DMS79 (cell line): ENCODE measurements around the gene DDAH1.
"Not testable (repeated sequence)": the region's sequence is repeated elsewhere in the genome, so short reads cannot be mapped to it uniquely, and the experiment has no call there.

ENCODE experiments used
- DNase-seq: peaks from one replicate; lab custom pipeline; 2025; lab: John Stamatoyannopoulos, UW

Gene DDAH1

GRCh38 chr1:85470130-85470529, 5.2 kb upstream of the DDAH1 start:
- DNase-seq: not testable (repeated sequence)

- DNase-seq: no peak
Measured at GRCh38 chr1:85467929-85468540, 3.1 kb upstream of the DDAH1 start.

GRCh38 chr1:85467036-85467435, 2.1 kb upstream of the DDAH1 start:
- DNase-seq: no peak

GRCh38 chr1:85465786-85466134, 801 bp upstream of the DDAH1 start:
- no peak for DNase-seq

DNA sequence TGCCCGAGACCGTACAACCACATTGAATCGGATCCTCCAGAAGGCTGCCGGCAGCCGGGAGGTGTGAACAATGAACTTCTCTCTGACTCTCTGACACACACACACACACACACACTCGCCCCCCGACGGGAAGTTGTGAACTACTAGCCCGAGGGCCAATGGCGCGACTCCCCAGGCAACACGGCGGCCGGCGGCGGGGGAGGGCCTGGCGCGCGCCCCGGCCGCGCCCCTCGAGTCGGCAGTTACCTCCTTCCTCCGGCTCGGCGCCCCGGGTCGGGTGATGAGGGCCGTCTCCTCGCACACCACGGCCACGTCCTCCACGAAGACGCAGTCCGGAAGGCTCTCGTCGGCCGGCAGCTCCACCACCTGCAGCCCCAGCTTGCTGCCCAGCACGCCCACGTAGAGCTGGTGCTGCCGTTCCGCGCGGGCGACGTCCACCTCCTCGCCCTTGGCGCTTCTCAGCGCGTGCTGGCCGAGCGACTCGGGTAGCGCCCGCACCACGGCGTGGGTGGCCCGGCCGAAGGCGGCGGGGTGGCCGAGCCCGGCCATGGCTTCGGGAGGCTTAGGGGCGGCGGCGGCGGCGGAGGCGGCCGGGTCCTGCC, 361 bp downstream of the DDAH1 start:
- peak; percentile 48 for DNase-seq

GRCh38 chr1:85463731-85464496, 1.0 kb downstream of the DDAH1 start:
- no peak for DNase-seq

DNA sequence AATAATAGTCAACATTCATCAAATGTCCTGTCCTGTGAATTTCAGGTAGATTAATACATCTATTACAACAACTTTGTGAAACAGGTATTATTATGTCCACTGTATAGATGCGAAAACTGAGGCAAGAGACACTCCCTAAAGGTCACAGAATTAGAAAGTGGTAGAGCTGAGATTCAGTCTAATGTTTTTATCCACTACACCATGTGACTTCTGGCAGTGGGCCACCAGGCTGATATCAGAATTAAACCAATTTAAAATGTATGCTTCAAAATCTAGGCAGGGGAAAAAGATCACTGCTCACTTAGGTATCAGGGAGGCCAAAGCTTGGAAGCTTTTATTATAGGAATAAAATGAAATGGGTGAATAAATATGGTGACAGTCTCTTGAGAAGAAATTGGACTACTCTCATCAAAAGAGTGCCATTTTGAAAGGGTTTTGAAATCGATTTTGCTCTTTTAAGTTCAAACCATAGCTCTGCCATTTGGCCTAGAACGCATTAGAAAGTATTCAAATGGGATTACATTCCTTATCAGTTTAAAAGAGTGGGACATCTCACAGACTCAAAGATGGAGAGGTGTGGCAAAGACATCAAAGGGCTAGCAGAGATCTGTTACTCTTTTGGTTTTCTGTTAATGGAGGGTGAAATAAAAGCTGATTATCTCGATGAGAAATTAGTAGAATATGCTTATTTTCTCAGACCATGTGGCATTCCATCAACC, 1.9 kb downstream of the DDAH1 start:
- no peak for DNase-seq

- DNase-seq: no peak
Measured at GRCh38 chr1:85461216-85461918, 3.6 kb downstream of the DDAH1 start.

DNA sequence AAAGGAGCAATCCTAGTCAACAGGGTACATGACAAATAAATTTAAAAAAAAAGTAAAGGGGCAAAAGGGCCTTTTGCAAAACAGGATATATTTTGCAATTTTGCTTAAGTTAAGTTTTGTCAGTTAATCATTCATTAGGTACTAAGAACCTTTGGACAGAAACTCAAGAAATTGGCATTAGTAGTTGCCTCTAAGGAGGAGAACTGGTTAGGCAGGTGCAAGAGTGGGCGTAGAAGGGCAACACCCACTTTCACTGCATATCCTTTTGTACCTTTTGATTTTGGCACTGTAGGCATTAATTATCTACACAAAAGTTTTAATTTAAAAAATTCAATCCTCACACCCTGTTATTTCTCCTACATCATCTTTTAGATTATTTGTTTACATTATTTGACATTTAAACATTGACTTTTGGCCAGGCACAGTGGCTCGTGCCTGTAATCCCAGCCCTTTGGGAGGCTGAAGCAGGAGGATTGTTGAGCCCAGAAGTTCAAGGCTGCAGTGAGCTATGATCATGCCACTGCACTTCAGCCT, 4.3 kb downstream of the DDAH1 start:
- DNase-seq: no peak

DNA sequence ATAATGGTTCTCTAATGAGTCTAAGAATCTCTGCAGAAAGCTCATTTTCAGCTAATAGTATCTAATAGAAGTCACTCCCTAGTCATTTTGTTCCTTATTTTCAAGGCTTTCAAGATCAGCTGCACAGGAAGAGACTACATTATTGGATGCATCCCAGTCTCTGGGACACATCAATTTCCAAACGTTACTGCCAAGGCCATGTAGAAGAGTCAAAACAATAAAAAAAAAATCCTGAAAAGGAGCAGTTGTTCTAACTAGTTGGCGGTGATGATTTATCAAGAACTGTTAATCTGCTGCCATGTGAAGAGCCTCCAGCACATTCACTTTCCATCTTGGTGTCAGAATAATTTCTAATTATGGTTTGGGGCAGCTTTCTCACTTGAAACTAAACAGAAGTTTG, 5.7 kb downstream of the DDAH1 start:
- DNase-seq: no peak

- no peak for DNase-seq
Measured at GRCh38 chr1:85454214-85454613, 10.7 kb downstream of the DDAH1 start.

DNA sequence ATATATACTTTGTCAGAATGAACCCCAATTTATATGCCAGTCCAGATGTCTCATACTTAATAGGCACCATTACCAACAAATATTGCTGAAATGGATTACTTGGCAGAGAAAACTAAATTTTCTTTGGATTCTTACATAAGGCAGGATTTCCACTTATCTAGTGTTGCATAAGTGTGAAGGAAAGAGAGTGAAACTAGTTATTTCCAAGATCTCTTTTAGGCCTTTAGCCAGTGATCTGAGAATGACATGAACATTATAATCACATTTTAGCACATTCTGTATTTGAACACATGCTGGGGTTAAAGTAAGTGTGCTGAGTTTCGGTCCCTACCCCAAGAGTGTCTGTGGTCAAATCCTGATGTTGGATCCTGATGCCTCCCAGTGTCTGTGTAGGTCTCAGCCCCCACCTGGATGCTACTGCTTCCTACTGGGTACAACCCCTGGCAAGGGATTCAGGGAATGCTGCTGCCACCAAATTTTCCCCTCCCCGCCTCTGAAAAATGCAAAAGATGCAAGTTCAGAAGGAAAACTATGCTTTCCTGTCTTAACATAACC, 11.2 kb downstream of the DDAH1 start:
- DNase-seq: no peak

DNA sequence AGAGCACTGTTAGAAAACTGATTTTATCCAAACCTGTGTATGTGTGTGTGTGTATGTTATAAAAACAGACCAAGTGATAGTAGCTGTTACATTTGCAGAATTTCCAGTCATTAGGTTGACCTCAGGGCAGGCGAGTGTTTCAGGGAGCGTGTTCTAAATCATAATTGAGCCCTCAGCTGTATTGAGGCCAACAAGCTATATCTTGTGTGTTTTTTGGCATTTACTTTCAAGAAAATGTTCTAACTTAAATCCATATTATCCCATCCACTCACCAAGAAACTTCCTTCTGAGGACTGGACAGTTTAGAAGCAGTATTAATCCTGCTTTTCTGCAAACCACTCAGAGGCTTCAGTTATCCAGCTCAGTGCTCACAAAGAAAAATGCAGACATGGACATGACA, 12.0 kb downstream of the DDAH1 start:
- no peak for DNase-seq

- DNase-seq: no peak
Measured at GRCh38 chr1:85451236-85451830, 13.6 kb downstream of the DDAH1 start.

- DNase-seq: no peak
Measured at GRCh38 chr1:85450832-85451231, 14.1 kb downstream of the DDAH1 start.

DNA sequence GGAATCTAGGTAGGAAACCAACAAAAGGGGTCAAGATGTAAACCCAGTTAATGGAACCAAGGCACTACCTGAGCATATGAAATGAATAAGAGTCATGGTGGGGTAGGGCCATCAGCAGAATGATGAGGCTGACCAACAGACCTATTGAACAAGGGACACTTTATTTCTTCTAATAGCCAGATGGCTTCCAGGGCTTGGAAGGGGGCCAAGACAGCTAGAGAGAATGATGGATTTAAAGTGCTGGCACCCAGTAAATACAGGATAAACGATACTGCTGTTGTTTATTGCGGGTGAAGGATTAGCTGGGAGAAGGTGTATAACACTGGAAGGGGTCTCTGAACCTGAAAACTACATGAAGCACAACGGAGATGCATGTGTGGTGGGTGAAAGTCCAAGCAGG, 15.6 kb downstream of the DDAH1 start:
- DNase-seq: peak; percentile 8

DNA sequence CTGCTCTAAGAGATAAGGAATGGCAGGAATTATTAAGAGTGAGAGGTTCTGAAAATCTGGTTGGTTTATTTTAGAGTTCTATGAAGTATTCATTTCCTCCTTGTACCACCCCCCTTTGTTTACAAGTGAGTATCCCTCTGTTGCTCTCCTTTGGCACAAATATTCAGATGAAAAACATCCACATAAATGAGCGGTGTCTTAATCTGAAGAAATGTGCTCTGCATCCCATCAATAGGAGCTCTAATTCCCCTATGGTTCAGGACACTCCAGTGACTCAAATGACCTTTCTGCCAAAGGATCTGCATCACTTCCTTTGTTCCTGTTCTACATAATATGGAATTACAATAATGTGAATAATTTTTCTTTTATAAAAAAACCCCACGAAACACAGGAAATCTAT, 16.6 kb downstream of the DDAH1 start:
- no peak for DNase-seq

- DNase-seq: no peak
Measured at GRCh38 chr1:85447006-85447943, 17.7 kb downstream of the DDAH1 start.

DNA sequence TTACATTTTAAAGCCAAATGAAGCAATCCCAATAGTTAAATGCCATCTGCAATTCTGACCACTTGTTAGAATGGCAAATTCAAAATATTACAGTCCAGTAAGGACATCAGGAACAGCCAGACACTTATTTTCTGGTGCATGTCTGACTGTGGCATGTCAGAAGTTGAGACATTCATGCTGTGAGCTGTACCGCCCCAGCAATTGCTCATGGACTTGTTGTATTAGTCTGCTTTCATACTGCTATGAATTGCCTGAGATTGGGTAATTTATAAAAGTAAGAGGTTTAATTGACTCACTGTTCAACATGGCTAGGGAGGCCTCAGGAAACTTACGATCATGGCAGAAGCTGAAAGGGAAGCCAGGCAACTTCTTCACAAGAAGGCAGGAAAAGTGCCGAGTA, 19.1 kb downstream of the DDAH1 start:
- no peak for DNase-seq

- DNase-seq: no peak
Measured at GRCh38 chr1:85444381-85444780, 20.6 kb downstream of the DDAH1 start.
